H1 (cell line): ENCODE measurements around the gene ATP5F1C. TPM values are rescaled to one million over a fixed set of nuclear protein-coding genes. Genes with fewer than 3 reads are reported as not detected.

Source experiments
- CTCF ChIA-PET: fragments of 300-600 bp; sonication (Branson Sonifier 250); formaldehyde crosslinking; loops from one replicate; lab custom pipeline; 2021; ENCODE audit not compliant: partially characterized antibody; lab: Charles Lee
- POLR2A ChIA-PET: fragments of 300-600 bp; sonication (Branson Sonifier 250); formaldehyde crosslinking; loops from one replicate; lab custom pipeline; 2021; ENCODE audit warnings: inconsistent platforms; ENCODE audit not compliant: partially characterized antibody; lab: Charles Lee
- DNase-seq, 2 experiments: peaks; one replicate each; pipeline versions ENCODE4 v3.0.0 to v3.0.0-alpha.2; 2010 to 2022; ENCODE audit warnings: low spot score in 2 of 2, low read depth in 1 of 2, mixed read lengths in 1 of 2
- FAIRE-seq: peaks from 2 replicates; lab custom pipeline; 2011; peaks lifted over from hg19 to GRCh38; lab: Jason Lieb, UNC
- H2AFZ ChIP-seq: 2 replicates; pipeline ENCODE4 v1.8.1; 2012; ENCODE audit warnings: low read length, inconsistent platforms
- H2AK5ac ChIP-seq: 2 replicates; pipeline ENCODE4 v1.6.1; 2013; ENCODE audit warnings: low read depth, low read length
- H2BK120ac ChIP-seq: replicated peaks from 2 replicates; pipeline ENCODE3; 2013; ENCODE audit warnings: low read depth, low read length, inconsistent platforms
- H2BK12ac ChIP-seq: 2 replicates; pipeline ENCODE4 v1.6.1; 2013; ENCODE audit warnings: low read depth, low read length
- H2BK15ac ChIP-seq: 2 replicates; pipeline ENCODE4 v1.6.1; 2013; ENCODE audit warnings: low read length
- H2BK20ac ChIP-seq: 2 replicates; pipeline ENCODE4 v1.6.1; 2013; ENCODE audit warnings: low read length
- H2BK5ac ChIP-seq: 2 replicates; pipeline ENCODE4 v1.6.1; 2013; ENCODE audit warnings: low read depth, low read length
- H3K14ac ChIP-seq: 2 replicates; pipeline ENCODE4 v1.6.1; 2013; ENCODE audit warnings: inconsistent platforms; ENCODE audit not compliant: insufficient read length
- H3K18ac ChIP-seq: 2 replicates; pipeline ENCODE4 v1.6.1; 2013; ENCODE audit warnings: low read length; ENCODE audit errors: extremely low read depth
- H3K23ac ChIP-seq: 2 replicates; pipeline ENCODE4 v1.6.1; 2013; ENCODE audit warnings: inconsistent platforms; ENCODE audit not compliant: insufficient read length
- H3K23me2 ChIP-seq: 2 replicates; pipeline ENCODE4 v1.6.1; 2013; ENCODE audit warnings: low read depth, low read length
- H3K27ac ChIP-seq: 2 replicates; pipeline ENCODE4 v1.6.1; 2011; ENCODE audit warnings: low read depth, low read length, inconsistent platforms
- H3K27me3 ChIP-seq, 4 experiments: replicated peaks in 1 of 4; 1 replicate in 1 of 4; 2 replicates in 3 of 4; pipeline versions ENCODE4 v1.6.1 to v1.8.1; 2011 to 2013; ENCODE audit warnings: low read length in 3 of 4, mild to moderate bottlenecking in 3 of 4, inconsistent platforms in 2 of 4, mixed read lengths in 2 of 4, moderate library complexity in 1 of 4; ENCODE audit not compliant: control insufficient read depth in 3 of 4, insufficient read depth in 3 of 4; ENCODE audit errors: extremely low read depth in 1 of 4
- H3K36me3 ChIP-seq, 4 experiments: 2 replicates each; pipeline versions ENCODE4 v1.6.1 to v1.8.1; 2011 to 2013; ENCODE audit warnings: mild to moderate bottlenecking in 4 of 4, low read length in 3 of 4, moderate library complexity in 2 of 4, control low read depth in 1 of 4, inconsistent platforms in 1 of 4; ENCODE audit not compliant: insufficient read depth in 4 of 4, control insufficient read depth in 2 of 4
- H3K4ac ChIP-seq: replicated peaks from 2 replicates; pipeline ENCODE3; 2013; ENCODE audit warnings: low read length, low read depth, mixed read lengths, inconsistent platforms; ENCODE audit not compliant: insufficient read length
- H3K4me1 ChIP-seq, 4 experiments: replicated peaks in 1 of 4; 1 replicate in 1 of 4; 2 replicates in 3 of 4; pipeline versions ENCODE4 v1.6.1 to v1.8.1; 2011 to 2013; ENCODE audit warnings: low read length in 3 of 4, inconsistent platforms in 2 of 4, mixed read lengths in 1 of 4; ENCODE audit not compliant: insufficient read depth in 4 of 4, control insufficient read depth in 3 of 4
- H3K4me2 ChIP-seq, 2 experiments: 2 replicates each; pipeline versions ENCODE4 v1.6.1 to v1.8.1; 2011 to 2013; ENCODE audit warnings: low read depth in 2 of 2, low read length in 2 of 2, control low read depth in 1 of 2, inconsistent platforms in 1 of 2, mild to moderate bottlenecking in 1 of 2; ENCODE audit not compliant: insufficient read depth in 1 of 2
- H3K4me3 ChIP-seq, 4 experiments: fragments of 200-600, 300-600 bp in 1 of 4; sonication (generic), shearing (Covaris generic), sonication (Bioruptor Twin) in 1 of 4; 2 replicates each; pipeline versions ENCODE4 v1.5.1 to v1.8.1; 2011 to 2016; ENCODE audit warnings: low read length in 4 of 4, low read depth in 3 of 4, control low read depth in 2 of 4, inconsistent platforms in 2 of 4, mild to moderate bottlenecking in 2 of 4, mixed read lengths in 1 of 4, moderate library complexity in 1 of 4; ENCODE audit not compliant: insufficient read depth in 2 of 4; ENCODE audit errors: extremely low read depth in 1 of 4
- H3K56ac ChIP-seq: replicated peaks from 2 replicates; pipeline ENCODE3; 2013; ENCODE audit warnings: low read depth, mild to moderate bottlenecking, mixed read lengths, low read length, inconsistent platforms; ENCODE audit not compliant: insufficient read length
- H3K79me1 ChIP-seq: 2 replicates; pipeline ENCODE4 v1.6.1; 2013; ENCODE audit warnings: low read depth, low read length, control low read depth
- H3K79me2 ChIP-seq, 2 experiments: 2 replicates each; pipeline versions ENCODE4 v1.6.1 to v1.8.1; 2012 to 2013; ENCODE audit warnings: low read length in 2 of 2, mild to moderate bottlenecking in 2 of 2, inconsistent platforms in 1 of 2; ENCODE audit not compliant: insufficient read depth in 2 of 2, control insufficient read depth in 1 of 2
- H3K9ac ChIP-seq, 4 experiments: replicated peaks in 1 of 4; 1 replicate in 1 of 4; 2 replicates in 3 of 4; pipeline versions ENCODE4 v1.6.1 to v1.8.1; 2011 to 2013; ENCODE audit warnings: low read depth in 3 of 4, low read length in 3 of 4, control low read depth in 2 of 4, mild to moderate bottlenecking in 2 of 4, moderate library complexity in 2 of 4, inconsistent platforms in 1 of 4; ENCODE audit errors: extremely low read depth in 1 of 4
- H3K9me3 ChIP-seq, 2 experiments: 2 replicates each; pipeline versions ENCODE4 v1.6.1 to v1.8.1; 2012 to 2013; ENCODE audit warnings: mild to moderate bottlenecking in 2 of 2, moderate library complexity in 2 of 2, control low read depth in 1 of 2, inconsistent platforms in 1 of 2, low read depth in 1 of 2, low read length in 1 of 2, mixed read lengths in 1 of 2; ENCODE audit not compliant: insufficient read depth in 2 of 2
- H4K20me1 ChIP-seq, 2 experiments: replicated peaks in 1 of 2; 2 replicates each; pipeline versions ENCODE3 to v1.8.1; 2011 to 2013; ENCODE audit warnings: inconsistent platforms in 2 of 2, low read length in 2 of 2, mild to moderate bottlenecking in 1 of 2; ENCODE audit not compliant: insufficient read depth in 2 of 2, control insufficient read depth in 1 of 2
- H4K5ac ChIP-seq: 2 replicates; pipeline ENCODE4 v1.6.1; 2013; ENCODE audit warnings: low read length, low read depth, mixed read lengths, inconsistent platforms; ENCODE audit not compliant: insufficient read length
- H4K8ac ChIP-seq: 2 replicates; pipeline ENCODE4 v1.8.0; 2013; ENCODE audit warnings: mild to moderate bottlenecking, moderate library complexity, low read length, inconsistent platforms; ENCODE audit not compliant: insufficient read depth; ENCODE audit errors: extremely low read depth
- H4K91ac ChIP-seq: replicated peaks from 2 replicates; pipeline ENCODE3; 2013; ENCODE audit warnings: low read length, mixed read lengths, inconsistent platforms; ENCODE audit not compliant: insufficient read length
- KDM1A ChIP-seq: fragments of 200-600, 300-600 bp; sonication (generic); IDR thresholded peaks from 2 replicates; pipeline ENCODE4 v1.7.1; 2016; ENCODE audit warnings: mild to moderate bottlenecking, low read length, borderline replicate concordance
- RNF2 ChIP-seq: fragments of 200-900, 300-1000 bp; sonication (generic); IDR thresholded peaks from 2 replicates; pipeline ENCODE4 v1.7.1; 2016; ENCODE audit warnings: borderline replicate concordance, low read depth, mild to moderate bottlenecking, antibody characterized with exemption, low read length; ENCODE audit not compliant: poor library complexity, severe bottlenecking; ENCODE audit errors: missing control alignments
- SIX5 ChIP-seq: IDR thresholded peaks from 2 replicates; pipeline ENCODE4 v1.6.1; 2011; ENCODE audit warnings: mild to moderate bottlenecking, low read depth, low read length
- SRF ChIP-seq: IDR thresholded peaks from 2 replicates; pipeline ENCODE4 v1.6.1; 2011; ENCODE audit warnings: mild to moderate bottlenecking, low read depth, low read length, moderate library complexity
- TAF7 ChIP-seq: optimal IDR thresholded peaks from 2 replicates; pipeline ENCODE3; 2011; ENCODE audit warnings: low read depth, mild to moderate bottlenecking, inconsistent platforms, low read length, moderate library complexity, borderline replicate concordance
- TEAD4 ChIP-seq: IDR thresholded peaks from 2 replicates; pipeline ENCODE4 v1.6.1; 2012; ENCODE audit warnings: low read depth, low read length, inconsistent platforms, mixed read lengths
- USF2 ChIP-seq: IDR thresholded peaks from 2 replicates; pipeline ENCODE4 v1.6.1; 2011; ENCODE audit warnings: low read length, improper control_type of control experiment
- YY1 ChIP-seq: IDR thresholded peaks from 2 replicates; pipeline ENCODE4 v1.6.1; 2011; ENCODE audit warnings: low read depth, mild to moderate bottlenecking, low read length
- WGBS, 2 experiments: shearing (Covaris generic) in 1 of 2; methylation state at CpG; one replicate each; pipeline versions ENCODE4 v1.1.6 to v1.1.7; 2013 to 2015; ENCODE audit warnings: low lambda C conversion rate in 2 of 2, mixed read lengths in 2 of 2, inconsistent platforms in 1 of 2, low coverage in 1 of 2, missing lambda C conversion rate in 1 of 2; ENCODE audit not compliant: insufficient replicate concordance in 2 of 2, insufficient coverage in 1 of 2, insufficient read length in 1 of 2; ENCODE audit errors: extremely low coverage in 1 of 2, missing lambda C conversion rate in 1 of 2; 5-methylcytosine and 5-hydroxymethylcytosine counted together
- polyA plus RNA-seq, 7 experiments: library from polyadenylated mRNA; depleted of rRNA in 3 of 7; stranded (reverse) in 5 of 7; unstranded in 2 of 7; fragments of >200 nt in 5 of 7; fragments of 200-250 nt in 2 of 7; gene quantifications; 1 replicate in 5 of 7; 2 replicates in 1 of 7; 4 replicates in 1 of 7; pipeline versions ENCODE4 v1.2.1 to v1.2.3, GENCODE V29; 2011 to 2013; ENCODE audit warnings: missing spikeins in 2 of 7, mixed read lengths in 2 of 7
- total RNA-seq: library from RNA; stranded (reverse); fragmentation: NEBNext Ultra II Directional; extraction: Animal tissue kit (Norgen Biotek cat#: 25700); gene quantifications from 2 replicates; pipeline ENCODE4 v1.2.1, GENCODE V29; 2021

The ATP5F1C gene
- total and polyA plus RNA-seq, 2 of the 8 experiments (the other 6 are each of a cell fraction or from before 2014, with no cell fraction given) = 221 to 265 TPM

GRCh38 chr10:7834262-7834661, 46.3 kb downstream of the ATP5F1C start:
- no peak overlapping the region for H2BK12ac ChIP-seq
- H2AFZ ChIP-seq = no peak overlapping the region
- peaks cover 0 to 2% of the 10 kb centered on the region in 2 experiments for H4K20me1 ChIP-seq
- H4K8ac ChIP-seq = no peak overlapping the region
- no peak overlapping the region for H2BK5ac ChIP-seq
- H2AK5ac ChIP-seq = no peak overlapping the region
- DNase-seq (no peak), FAIRE-seq (no peak)
- H3K23me2 ChIP-seq = no peaks in the 10 kb centered on the region
- no peak overlapping the region for H2BK20ac ChIP-seq
- H3K27ac ChIP-seq = no peak overlapping the region
- H2BK15ac ChIP-seq = no peak overlapping the region
- no peak overlapping the region for H3K23ac ChIP-seq
- no peak overlapping the region for H3K4me3 ChIP-seq
- peaks cover 0 to 9% of the 10 kb centered on the region in 2 experiments; a peak in 1 of 4 replicates for H3K79me2 ChIP-seq
- no peak overlapping the region for H4K91ac ChIP-seq
- no peaks in the 10 kb centered on the region; a peak in 1 of 8 replicates for H3K36me3 ChIP-seq
- CTCF ChIA-PET = no interaction called here
- H3K18ac ChIP-seq = no peak overlapping the region
- H3K4me1 ChIP-seq = 0 out of 7 replicates have a peak, but pooled peaks cover 0 to 3% (median 0%) of the 10 kb centered on the region in 4 experiments
- no peaks in the 10 kb centered on the region for H3K27me3 ChIP-seq
- peaks cover 5% of the 10 kb centered on the region; the same call in 1 of the 2 replicates for H3K79me1 ChIP-seq
- H3K9me3 ChIP-seq = no peaks in the 10 kb centered on the region
- no peak overlapping the region for H3K56ac ChIP-seq
- H3K4me2 ChIP-seq = no peak overlapping the region
- WGBS, 2 experiments = 95% methylated on average over 3 of the region's 3 CpGs; no CpG with 5 or more reads in 1 of the 2 experiments
- H2BK120ac ChIP-seq = no peak overlapping the region
- POLR2A ChIA-PET = no interaction called here
- H3K9ac ChIP-seq = no peak overlapping the region
- no peak overlapping the region for H3K4ac ChIP-seq
- H3K14ac ChIP-seq = no peak overlapping the region
- no peak overlapping the region for H4K5ac ChIP-seq
- TF ChIP-seq RNF2 (no peak), KDM1A (no peak), SIX5 (no peak), USF2 (no peak), TEAD4 (no peak), TAF7 (no peak), YY1 (no peak), SRF (no peak)
